ENCODE results near the gene RAD18.

DNA sequence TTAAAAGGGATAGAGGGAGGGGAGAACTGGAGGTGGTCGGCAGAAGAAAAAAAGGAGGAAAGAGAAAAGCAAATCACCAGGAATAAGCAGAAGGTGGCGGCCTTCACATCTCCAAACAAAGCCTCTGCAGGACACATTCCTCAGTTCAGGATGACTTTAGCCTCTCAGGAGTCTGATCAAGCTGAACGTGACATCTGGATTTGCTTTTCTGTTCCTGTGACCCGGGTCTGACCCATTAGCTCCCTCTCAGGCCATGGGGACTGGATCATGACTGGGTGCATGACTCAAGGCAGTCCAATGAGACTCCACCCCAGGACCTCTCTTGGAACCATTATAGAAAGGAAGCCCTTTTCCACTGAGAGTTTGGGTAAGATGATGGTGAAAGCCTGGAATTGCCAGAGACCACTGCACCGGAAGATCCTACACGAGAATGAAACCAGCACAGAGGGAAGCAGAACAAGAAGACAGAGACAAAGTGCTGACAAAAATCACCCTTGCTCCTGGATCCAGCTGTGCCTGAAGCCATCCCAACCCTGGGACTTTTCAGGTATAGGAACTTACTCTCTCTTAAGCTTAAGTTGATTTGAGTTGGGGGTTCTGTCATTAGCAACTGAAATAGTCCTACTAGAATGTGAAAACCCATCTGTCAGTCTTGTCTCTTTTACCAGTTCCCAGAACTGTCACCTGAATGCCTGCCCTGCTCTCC is 45.4 kb upstream of the RAD18 start:
- TF ChIP-seq, protein P1, sequence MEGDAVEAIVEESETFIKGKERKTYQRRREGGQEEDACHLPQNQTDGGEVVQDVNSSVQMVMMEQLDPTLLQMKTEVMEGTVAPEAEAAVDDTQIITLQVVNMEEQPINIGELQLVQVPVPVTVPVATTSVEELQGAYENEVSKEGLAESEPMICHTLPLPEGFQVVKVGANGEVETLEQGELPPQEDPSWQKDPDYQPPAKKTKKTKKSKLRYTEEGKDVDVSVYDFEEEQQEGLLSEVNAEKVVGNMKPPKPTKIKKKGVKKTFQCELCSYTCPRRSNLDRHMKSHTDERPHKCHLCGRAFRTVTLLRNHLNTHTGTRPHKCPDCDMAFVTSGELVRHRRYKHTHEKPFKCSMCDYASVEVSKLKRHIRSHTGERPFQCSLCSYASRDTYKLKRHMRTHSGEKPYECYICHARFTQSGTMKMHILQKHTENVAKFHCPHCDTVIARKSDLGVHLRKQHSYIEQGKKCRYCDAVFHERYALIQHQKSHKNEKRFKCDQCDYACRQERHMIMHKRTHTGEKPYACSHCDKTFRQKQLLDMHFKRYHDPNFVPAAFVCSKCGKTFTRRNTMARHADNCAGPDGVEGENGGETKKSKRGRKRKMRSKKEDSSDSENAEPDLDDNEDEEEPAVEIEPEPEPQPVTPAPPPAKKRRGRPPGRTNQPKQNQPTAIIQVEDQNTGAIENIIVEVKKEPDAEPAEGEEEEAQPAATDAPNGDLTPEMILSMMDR (IDR thresholded peaks at IDR 0.05), result no peak
- no peak for TF ChIP-seq SIN3A (IDR thresholded peaks at IDR 0.05; ENCODE audit: borderline replicate concordance, insufficient read depth, low read depth, low read length)
- TF ChIP-seq TCF7L2 (IDR thresholded peaks at IDR 0.05; ENCODE audit: low read depth, low read length), result no peak
- TF ChIP-seq REST (IDR thresholded peaks at IDR 0.05; ENCODE audit: insufficient read depth in 1 of 2, low read depth in 2 of 2, low read length in 1 of 2), result no peak

All from Panc1 (cell line).